Measurements from ENCODE around the gene ZNF662.

Gene ZNF662

DNA sequence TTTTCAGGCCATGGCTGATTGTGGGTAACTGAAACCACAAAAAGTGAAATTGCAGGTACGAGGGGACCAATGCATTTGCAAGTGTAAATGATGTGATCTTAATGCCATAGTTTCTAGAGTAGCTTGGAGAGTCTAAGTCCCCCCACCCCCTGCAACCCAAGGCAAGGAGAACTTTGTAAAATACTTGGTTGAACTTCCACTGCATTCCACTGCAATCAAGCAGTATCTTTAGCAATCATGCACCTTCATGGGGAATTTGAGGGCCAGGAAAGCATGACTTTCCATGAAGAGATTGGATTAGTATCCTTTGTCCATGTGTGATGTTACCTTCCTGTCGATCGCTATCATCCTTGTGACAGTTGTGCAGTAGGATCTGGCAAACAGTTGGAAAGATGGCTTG lies 18.9 kb upstream of the ZNF662 start:
- no peak overlapping the region for H3K4me3 ChIP-seq (ENCODE audit: low read length)
- no peak for DNase-seq (ENCODE audit: low read depth)
- TF ChIP-seq CTCF (conservative IDR thresholded peaks at IDR 0.05; ENCODE audit: low read length), result no peak

DNA sequence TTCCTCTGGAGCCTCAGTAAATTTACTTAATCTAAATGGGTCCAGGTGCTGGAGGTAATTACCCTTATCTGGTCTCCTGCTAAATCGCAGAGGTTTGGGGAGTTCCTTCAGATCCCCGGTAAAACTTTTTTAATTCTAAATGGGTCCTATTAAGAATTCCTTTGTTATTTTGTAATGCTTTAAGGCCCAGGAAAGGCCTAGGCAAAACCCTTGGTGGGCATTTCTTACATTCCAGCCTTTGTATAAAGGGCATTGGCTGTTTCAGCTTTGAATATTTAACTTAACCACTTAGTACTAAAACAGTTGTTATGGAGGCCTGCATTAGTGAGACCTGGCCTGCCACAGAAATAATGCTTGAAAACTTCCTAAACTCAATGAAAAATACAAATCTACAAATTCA lies 14.9 kb upstream of the ZNF662 start:
- DNase-seq (ENCODE audit: low read depth), result no peak
- no peak overlapping the region for H3K4me3 ChIP-seq (ENCODE audit: low read length)
- no peak for TF ChIP-seq CTCF (conservative IDR thresholded peaks at IDR 0.05; ENCODE audit: low read length)

GRCh38 chr3:42892169-42892568 lies 13.8 kb upstream of the ZNF662 start:
- TF ChIP-seq CTCF (conservative IDR thresholded peaks at IDR 0.05; ENCODE audit: low read length), result no peak
- no peak overlapping the region for H3K4me3 ChIP-seq (ENCODE audit: low read length)
- no peak for DNase-seq (ENCODE audit: low read depth)

GRCh38 chr3:42892807-42893206 lies 13.1 kb upstream of the ZNF662 start:
- DNase-seq (ENCODE audit: low read depth), result no peak
- TF ChIP-seq CTCF (conservative IDR thresholded peaks at IDR 0.05; ENCODE audit: low read length), result no peak
- no peak overlapping the region for H3K4me3 ChIP-seq (ENCODE audit: low read length)

DNA sequence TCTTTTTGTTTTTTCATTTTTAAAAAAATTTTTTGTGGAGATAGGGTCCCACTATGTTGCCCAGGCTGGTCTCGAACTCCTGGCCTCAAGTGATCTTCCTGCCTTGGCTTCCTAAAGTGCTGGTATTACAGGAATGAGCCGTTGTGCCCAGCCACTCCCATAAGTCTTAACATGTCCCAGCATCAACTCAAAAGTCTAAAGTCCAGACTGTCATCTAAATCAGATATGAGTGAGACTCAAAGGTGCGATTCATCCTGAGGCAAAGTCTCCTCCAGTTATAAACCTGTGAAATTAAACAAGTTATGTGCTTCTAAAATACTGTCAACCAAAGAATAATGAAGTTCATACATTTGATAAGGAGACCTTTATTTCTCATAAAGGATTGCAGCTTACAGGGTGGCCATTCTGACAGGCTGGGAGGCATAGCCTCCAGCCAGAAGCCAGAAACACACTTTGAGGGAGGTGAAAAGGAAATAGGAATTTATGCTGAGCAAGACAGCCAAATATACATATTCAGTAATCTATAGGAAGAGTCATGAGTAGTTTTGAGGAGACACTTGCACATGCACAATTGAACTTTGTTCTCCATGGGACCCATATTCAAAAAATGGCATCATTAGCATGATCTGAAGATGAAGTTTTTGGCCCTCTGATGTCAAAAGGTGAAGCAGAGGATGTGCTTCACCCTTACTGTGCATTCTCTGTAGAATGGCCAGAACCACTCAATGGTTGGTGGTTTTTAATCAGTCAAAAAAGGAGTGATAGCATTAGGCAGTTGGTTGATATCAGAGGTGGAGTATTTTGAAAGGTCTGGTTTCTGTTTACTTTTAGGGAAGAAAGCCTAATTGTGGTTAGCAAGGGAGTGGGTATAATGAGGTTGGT lies 11.0 kb upstream of the ZNF662 start:
- H3K4me3 ChIP-seq (ENCODE audit: low read length), result no peak overlapping the region
- DNase-seq (ENCODE audit: low read depth), result no peak
- no peak for TF ChIP-seq CTCF (conservative IDR thresholded peaks at IDR 0.05; ENCODE audit: low read length)

DNA sequence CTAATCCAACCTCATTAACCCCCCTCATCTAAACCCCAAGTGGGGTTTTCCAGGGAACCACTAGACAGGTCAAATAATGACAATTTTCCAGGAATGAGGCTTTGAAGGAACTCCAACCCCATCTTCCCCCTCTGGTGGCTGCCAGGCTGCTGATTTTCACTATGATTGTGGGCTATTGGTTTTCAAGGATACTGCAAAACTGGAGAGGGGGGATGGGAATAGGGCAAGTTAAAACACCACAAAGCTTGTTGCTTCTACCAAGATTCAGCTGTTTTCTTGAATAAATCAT lies 10.4 kb upstream of the ZNF662 start:
- TF ChIP-seq CTCF (conservative IDR thresholded peaks at IDR 0.05; ENCODE audit: low read length), result no peak
- no peak overlapping the region for H3K4me3 ChIP-seq (ENCODE audit: low read length)
- no peak for DNase-seq (ENCODE audit: low read depth)

DNA sequence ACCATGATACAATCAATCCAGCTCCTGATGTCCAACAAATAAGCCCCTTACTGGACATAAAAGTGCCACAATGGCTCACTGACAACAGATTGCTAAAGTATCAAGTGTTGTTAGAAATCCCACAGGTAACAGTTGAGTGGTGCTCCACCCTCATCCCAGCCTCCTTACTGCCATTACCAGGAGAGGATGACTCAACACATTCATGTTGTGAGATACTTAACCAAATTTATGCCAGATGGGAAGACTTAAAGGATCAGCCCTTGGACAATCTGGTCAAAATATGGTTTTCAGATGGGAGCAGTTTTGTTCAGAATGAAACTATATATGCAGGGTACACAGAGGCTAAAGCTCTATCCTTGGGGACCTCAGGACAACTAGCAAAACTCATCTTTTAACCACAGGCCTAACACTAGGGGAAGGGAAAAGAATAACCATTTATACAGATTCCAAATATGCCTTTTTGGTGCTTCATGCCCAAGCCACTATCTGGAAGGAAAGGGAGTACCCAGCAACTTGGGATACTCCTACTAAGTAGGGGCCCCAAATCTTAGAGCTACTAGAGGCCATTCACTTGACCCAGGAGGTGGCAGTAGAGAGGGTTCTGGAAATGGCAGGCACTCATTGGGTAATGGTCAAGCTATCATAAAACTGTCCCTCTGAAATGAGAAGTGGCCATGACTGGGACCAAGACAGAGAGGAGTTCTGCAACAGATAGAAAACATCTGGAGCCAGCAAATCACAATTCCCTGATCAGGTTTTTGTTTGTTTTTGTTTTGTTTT lies 6.9 kb upstream of the ZNF662 start:
- peak; percentile 11 for DNase-seq (ENCODE audit: low read depth)
- 0 out of 2 replicates have a peak, but pooled peaks have one; percentile 3 for TF ChIP-seq CTCF (conservative IDR thresholded peaks at IDR 0.05; ENCODE audit: low read length)
- H3K4me3 ChIP-seq (ENCODE audit: low read length), result no peak overlapping the region

All from AG10803 (cell line).